GM12878 (cell line): ENCODE data around the gene STX1B. TPM values are rescaled to one million over a fixed set of nuclear protein-coding genes. Genes with fewer than 3 reads are reported as not detected.

Experiments used
- ASH2L ChIP-seq: fragments of 300-600, 200-600 bp; sonication (generic); IDR thresholded peaks from 2 replicates; pipeline ENCODE4 v1.6.1; 2017; ENCODE audit warnings: low read depth, mild to moderate bottlenecking, borderline replicate concordance
- CBFB ChIP-seq: IDR thresholded peaks from 2 replicates; pipeline ENCODE4 v1.6.1; 2016; ENCODE audit warnings: antibody characterized with exemption, low read depth
- CEBPB ChIP-seq, 2 experiments: fragments of 150-350 bp in 1 of 2; IDR thresholded peaks; 2 replicates each; pipeline ENCODE4 v1.6.1; 2012 to 2014; ENCODE audit warnings: low read depth in 2 of 2, low read length in 2 of 2, borderline replicate concordance in 1 of 2, inconsistent platforms in 1 of 2
- EZH2 ChIP-seq: IDR thresholded peaks from 2 replicates; pipeline ENCODE4 v1.6.1; 2012; ENCODE audit warnings: low read depth, mild to moderate bottlenecking, control low read depth, inconsistent platforms, low read length, borderline replicate concordance; ENCODE audit not compliant: control insufficient read depth
- HDAC2 ChIP-seq: fragments of 200-600 bp; sonication (generic); IDR thresholded peaks from 2 replicates; pipeline ENCODE4 v1.6.1; 2017
- HDGF ChIP-seq: fragments of 450-650 bp; IDR thresholded peaks from 2 replicates; pipeline ENCODE4 v1.6.1; 2016; ENCODE audit warnings: antibody characterized with exemption
- NFIC ChIP-seq: IDR thresholded peaks from 2 replicates; pipeline ENCODE4 v1.6.1; 2012; ENCODE audit warnings: low read depth, mild to moderate bottlenecking, inconsistent platforms, low read length, moderate library complexity
- NFXL1 ChIP-seq: fragments of 450-650 bp; IDR thresholded peaks from 2 replicates; pipeline ENCODE4 v1.6.1; 2017; ENCODE audit warnings: antibody characterized with exemption, mild to moderate bottlenecking, borderline replicate concordance
- NFYA ChIP-seq: IDR thresholded peaks from 2 replicates; pipeline ENCODE4 v1.6.1; 2011; ENCODE audit warnings: low read depth, mild to moderate bottlenecking, low read length, improper control_type of control experiment, borderline replicate concordance
- NR2C2 ChIP-seq: IDR thresholded peaks from 2 replicates; pipeline ENCODE4 v1.6.1; 2011; ENCODE audit warnings: borderline replicate concordance, low read depth; ENCODE audit not compliant: control insufficient read depth, insufficient read length
- SREBF1 ChIP-seq: IDR thresholded peaks from 2 replicates; pipeline ENCODE4 v1.6.1; 2012; ENCODE audit warnings: mild to moderate bottlenecking, low read length
- SRF ChIP-seq, 2 experiments: IDR thresholded peaks; 2 replicates each; pipeline ENCODE4 v1.6.1; 2011; ENCODE audit warnings: low read depth in 2 of 2, low read length in 2 of 2, mild to moderate bottlenecking in 1 of 2, moderate library complexity in 1 of 2
- SUZ12 ChIP-seq: fragments of 200-600 bp; sonication (generic); IDR thresholded peaks from one replicate; pipeline ENCODE4 v1.6.1; 2018; ENCODE audit warnings: antibody characterized with exemption, mild to moderate bottlenecking; ENCODE audit not compliant: unreplicated experiment
- TCF12 ChIP-seq: IDR thresholded peaks from 2 replicates; pipeline ENCODE4 v1.6.1; 2011; ENCODE audit warnings: low read depth, mild to moderate bottlenecking, low read length
- TCF7 ChIP-seq: IDR thresholded peaks from 2 replicates; pipeline ENCODE4 v1.6.1; 2014; ENCODE audit warnings: antibody characterized with exemption, borderline replicate concordance
- ZNF384 ChIP-seq: IDR thresholded peaks from 2 replicates; pipeline ENCODE4 v1.6.1; 2012; ENCODE audit warnings: low read depth, mild to moderate bottlenecking, low read length, improper control_type of control experiment, borderline replicate concordance
- polyA plus RNA-seq, 11 experiments: library from polyadenylated mRNA; depleted of rRNA in 4 of 11; unstranded in 6 of 11; stranded (reverse) in 5 of 11; fragments of >200 nt; fragmentation: Nextera tagmentation in 4 of 11; fragmentation: Illumina TruSeq in 1 of 11; extraction: Ambion mirVana in 4 of 11; extraction: Trizol in 1 of 11; gene quantifications; 1 replicate in 1 of 11; 2 replicates in 10 of 11; pipeline versions ENCODE4 v1.2.1 to v1.2.3, GENCODE V29; 2011 to 2016; ENCODE audit warnings: inconsistent platforms in 2 of 11, missing spikeins in 2 of 11, low read depth in 1 of 11
- total RNA-seq, 4 experiments: library from RNA; depleted of rRNA in 3 of 4; stranded (reverse); fragments of >200 nt in 3 of 4; fragmentation: Illumina TruSeq in 1 of 4; extraction: Trizol in 1 of 4; gene quantifications; 2 replicates each; pipeline versions ENCODE4 v1.2.1 to v1.2.3, GENCODE V29; 2013 to 2021
- TF ChIP-seq, protein P1 (sequence below): fragments of 450-650 bp; IDR thresholded peaks from 2 replicates; pipeline ENCODE4 v1.6.1; 2017; ENCODE audit warnings: antibody characterized with exemption, mild to moderate bottlenecking, moderate library complexity
- TF ChIP-seq, protein P2 (sequence below): fragments of 150-350 bp; IDR thresholded peaks from 2 replicates; pipeline ENCODE4 v1.6.1; 2016; ENCODE audit warnings: low read depth, low read length
- TF ChIP-seq, protein P3 (sequence below): fragments of 450-650 bp; IDR thresholded peaks from 2 replicates; pipeline ENCODE4 v1.6.1; 2017; ENCODE audit warnings: mild to moderate bottlenecking, moderate library complexity

STX1B gene
- total and polyA plus RNA-seq, 10 of the 15 experiments (the other 5 are each of a cell fraction or from before 2014, with no cell fraction given), result 0.22 to 2.5 (median 1.1) TPM

DNA sequence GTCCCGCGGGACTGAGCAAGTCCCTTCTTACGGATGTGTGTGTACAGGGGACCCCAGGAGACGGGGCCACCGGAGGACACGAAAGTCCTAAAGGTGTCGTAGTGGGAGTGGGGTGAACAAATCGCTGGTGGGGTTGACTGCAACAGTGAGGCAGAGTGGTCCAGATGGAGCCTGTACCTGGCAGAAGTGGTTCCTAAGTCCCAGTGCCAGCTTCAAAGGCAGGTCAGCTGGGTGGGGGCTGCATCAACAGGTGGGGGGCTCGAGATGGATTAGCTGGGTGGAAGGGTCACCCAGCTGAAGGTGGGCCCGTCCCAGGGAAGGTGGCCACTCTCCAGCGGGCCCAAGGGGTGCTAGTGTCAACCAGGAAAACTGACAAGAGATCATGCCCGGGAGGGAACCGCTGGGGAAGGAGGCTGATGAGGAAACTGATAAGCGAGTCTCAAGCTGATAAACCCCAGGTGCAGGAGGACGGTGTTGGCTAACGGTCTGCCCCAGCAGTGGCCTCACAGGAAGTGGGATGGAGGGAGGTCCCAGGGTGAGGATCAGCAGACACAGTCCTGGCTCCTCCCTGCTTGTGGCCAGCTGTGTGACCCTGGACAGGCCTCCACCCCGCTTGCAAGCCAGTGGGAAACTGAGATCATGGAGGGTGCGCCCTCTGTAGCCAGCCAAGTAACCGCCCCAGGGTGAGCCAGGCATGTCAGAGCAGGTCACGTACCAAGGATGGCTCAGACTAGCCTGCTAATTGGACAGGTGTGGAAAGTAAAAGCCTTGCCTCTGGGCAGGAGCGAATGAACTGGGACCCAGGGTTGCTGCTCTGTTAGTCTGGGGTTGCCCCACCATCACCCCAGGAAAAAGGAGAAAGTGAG, 60.6 kb downstream of the STX1B start (continued):
- TF ChIP-seq, protein P1, sequence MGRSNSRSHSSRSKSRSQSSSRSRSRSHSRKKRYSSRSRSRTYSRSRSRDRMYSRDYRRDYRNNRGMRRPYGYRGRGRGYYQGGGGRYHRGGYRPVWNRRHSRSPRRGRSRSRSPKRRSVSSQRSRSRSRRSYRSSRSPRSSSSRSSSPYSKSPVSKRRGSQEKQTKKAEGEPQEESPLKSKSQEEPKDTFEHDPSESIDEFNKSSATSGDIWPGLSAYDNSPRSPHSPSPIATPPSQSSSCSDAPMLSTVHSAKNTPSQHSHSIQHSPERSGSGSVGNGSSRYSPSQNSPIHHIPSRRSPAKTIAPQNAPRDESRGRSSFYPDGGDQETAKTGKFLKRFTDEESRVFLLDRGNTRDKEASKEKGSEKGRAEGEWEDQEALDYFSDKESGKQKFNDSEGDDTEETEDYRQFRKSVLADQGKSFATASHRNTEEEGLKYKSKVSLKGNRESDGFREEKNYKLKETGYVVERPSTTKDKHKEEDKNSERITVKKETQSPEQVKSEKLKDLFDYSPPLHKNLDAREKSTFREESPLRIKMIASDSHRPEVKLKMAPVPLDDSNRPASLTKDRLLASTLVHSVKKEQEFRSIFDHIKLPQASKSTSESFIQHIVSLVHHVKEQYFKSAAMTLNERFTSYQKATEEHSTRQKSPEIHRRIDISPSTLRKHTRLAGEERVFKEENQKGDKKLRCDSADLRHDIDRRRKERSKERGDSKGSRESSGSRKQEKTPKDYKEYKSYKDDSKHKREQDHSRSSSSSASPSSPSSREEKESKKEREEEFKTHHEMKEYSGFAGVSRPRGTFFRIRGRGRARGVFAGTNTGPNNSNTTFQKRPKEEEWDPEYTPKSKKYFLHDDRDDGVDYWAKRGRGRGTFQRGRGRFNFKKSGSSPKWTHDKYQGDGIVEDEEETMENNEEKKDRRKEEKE, result no peak
- no peak for TF ChIP-seq NFIC
- TF ChIP-seq CEBPB (IDR thresholded peaks at IDR 0.05; ENCODE audit: borderline replicate concordance in 1 of 2, low read depth in 2 of 2, low read length in 2 of 2), result no peak
- no peak for TF ChIP-seq ZNF384
- TF ChIP-seq, protein P2, sequence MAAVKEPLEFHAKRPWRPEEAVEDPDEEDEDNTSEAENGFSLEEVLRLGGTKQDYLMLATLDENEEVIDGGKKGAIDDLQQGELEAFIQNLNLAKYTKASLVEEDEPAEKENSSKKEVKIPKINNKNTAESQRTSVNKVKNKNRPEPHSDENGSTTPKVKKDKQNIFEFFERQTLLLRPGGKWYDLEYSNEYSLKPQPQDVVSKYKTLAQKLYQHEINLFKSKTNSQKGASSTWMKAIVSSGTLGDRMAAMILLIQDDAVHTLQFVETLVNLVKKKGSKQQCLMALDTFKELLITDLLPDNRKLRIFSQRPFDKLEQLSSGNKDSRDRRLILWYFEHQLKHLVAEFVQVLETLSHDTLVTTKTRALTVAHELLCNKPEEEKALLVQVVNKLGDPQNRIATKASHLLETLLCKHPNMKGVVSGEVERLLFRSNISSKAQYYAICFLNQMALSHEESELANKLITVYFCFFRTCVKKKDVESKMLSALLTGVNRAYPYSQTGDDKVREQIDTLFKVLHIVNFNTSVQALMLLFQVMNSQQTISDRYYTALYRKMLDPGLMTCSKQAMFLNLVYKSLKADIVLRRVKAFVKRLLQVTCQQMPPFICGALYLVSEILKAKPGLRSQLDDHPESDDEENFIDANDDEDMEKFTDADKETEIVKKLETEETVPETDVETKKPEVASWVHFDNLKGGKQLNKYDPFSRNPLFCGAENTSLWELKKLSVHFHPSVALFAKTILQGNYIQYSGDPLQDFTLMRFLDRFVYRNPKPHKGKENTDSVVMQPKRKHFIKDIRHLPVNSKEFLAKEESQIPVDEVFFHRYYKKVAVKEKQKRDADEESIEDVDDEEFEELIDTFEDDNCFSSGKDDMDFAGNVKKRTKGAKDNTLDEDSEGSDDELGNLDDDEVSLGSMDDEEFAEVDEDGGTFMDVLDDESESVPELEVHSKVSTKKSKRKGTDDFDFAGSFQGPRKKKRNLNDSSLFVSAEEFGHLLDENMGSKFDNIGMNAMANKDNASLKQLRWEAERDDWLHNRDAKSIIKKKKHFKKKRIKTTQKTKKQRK, result no peak
- no peak for TF ChIP-seq EZH2
- TF ChIP-seq TCF12, result 0 out of 2 replicates have a peak, but pooled peaks have one; percentile 50
- peak in 1 of 2 experiments; percentile 22; a peak in 1 of 4 replicates for TF ChIP-seq SRF (IDR thresholded peaks at IDR 0.05; ENCODE audit: low read depth in 2 of 2, low read length in 2 of 2)
- peak; percentile 86 for TF ChIP-seq HDGF
- TF ChIP-seq CBFB, result no peak; the same call in 1 of the 2 replicates
- TF ChIP-seq TCF7, result no peak
- TF ChIP-seq NR2C2, result no peak
- TF ChIP-seq NFXL1, result no peak
- TF ChIP-seq NFYA, result no peak
- no peak for TF ChIP-seq HDAC2
- TF ChIP-seq SREBF1, result no peak
- TF ChIP-seq, protein P3, sequence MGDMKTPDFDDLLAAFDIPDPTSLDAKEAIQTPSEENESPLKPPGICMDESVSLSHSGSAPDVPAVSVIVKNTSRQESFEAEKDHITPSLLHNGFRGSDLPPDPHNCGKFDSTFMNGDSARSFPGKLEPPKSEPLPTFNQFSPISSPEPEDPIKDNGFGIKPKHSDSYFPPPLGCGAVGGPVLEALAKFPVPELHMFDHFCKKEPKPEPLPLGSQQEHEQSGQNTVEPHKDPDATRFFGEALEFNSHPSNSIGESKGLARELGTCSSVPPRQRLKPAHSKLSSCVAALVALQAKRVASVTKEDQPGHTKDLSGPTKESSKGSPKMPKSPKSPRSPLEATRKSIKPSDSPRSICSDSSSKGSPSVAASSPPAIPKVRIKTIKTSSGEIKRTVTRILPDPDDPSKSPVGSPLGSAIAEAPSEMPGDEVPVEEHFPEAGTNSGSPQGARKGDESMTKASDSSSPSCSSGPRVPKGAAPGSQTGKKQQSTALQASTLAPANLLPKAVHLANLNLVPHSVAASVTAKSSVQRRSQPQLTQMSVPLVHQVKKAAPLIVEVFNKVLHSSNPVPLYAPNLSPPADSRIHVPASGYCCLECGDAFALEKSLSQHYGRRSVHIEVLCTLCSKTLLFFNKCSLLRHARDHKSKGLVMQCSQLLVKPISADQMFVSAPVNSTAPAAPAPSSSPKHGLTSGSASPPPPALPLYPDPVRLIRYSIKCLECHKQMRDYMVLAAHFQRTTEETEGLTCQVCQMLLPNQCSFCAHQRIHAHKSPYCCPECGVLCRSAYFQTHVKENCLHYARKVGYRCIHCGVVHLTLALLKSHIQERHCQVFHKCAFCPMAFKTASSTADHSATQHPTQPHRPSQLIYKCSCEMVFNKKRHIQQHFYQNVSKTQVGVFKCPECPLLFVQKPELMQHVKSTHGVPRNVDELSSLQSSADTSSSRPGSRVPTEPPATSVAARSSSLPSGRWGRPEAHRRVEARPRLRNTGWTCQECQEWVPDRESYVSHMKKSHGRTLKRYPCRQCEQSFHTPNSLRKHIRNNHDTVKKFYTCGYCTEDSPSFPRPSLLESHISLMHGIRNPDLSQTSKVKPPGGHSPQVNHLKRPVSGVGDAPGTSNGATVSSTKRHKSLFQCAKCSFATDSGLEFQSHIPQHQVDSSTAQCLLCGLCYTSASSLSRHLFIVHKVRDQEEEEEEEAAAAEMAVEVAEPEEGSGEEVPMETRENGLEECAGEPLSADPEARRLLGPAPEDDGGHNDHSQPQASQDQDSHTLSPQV, result no peak
- no peak for TF ChIP-seq ASH2L
- no peak for TF ChIP-seq SUZ12
